Sciatic nerve (tissue), 2 donors: ENCODE data around the gene C1orf21. TPM values are rescaled to one million over a fixed set of nuclear protein-coding genes. Genes with fewer than 3 reads are reported as not detected.
A peak's percentile ranks its signal among the peaks of the same experiment; 100 is the strongest.

ENCODE experiments used
- ATAC-seq: fragments of 200-7000 bp; cut with Tn5 transposase; one replicate; pipeline ENCODE4 v1.9.1; 2020; ENCODE audit warnings: mild to moderate bottlenecking, moderate library complexity
- DNase-seq: peaks from one replicate; pipeline ENCODE4 v3.0.0-alpha.2; 2020; ENCODE audit warnings: low spot score
- intact Hi-C: fragments of 100-400 bp; cut with DNase I; formaldehyde crosslinking; loops from one replicate; pipeline ENCODE4 v1.14.2; 2022
- total RNA-seq: library from RNA; stranded (reverse); fragmentation: NEBNext Ultra II Directional; extraction: Animal tissue kit (Norgen Biotek cat#: 25700); gene quantifications from one replicate; pipeline ENCODE4 v1.2.1, GENCODE V29; 2021
- donor health status: DM: no; HTN: no; CAD: no.
- donor health status: DM: no; HTN: no; CAD: no.

The C1orf21 gene
- total RNA-seq, 1 donor from 2014 or later = 81.0 TPM

DNA sequence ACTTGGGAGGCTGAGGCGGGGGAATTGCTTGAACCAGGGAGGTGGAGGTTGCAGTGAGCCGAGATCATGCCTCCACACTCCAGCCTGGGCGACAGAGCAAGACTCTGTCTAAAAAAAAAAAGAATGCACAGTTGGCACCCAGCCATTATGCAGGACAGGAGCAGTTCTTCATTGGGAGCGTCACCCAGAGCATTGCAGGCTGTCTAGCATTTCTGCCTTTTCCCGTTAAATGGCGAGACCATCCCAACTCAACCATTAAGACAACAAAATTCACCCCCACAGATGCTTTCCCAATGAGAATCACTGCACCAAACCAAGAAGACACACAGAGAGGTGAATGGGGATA is 262.0 kb downstream of the C1orf21 start:
- intact Hi-C loops = no loop called here
- DNase-seq (no peak), ATAC-seq (no peak)

- no peak for DNase-seq
- ATAC-seq = peak; percentile 56
- intact Hi-C loops = no loop called here
These were observed 262.6 kb downstream of the C1orf21 start for GRCh38 chr1:184649451-184649888.

DNA sequence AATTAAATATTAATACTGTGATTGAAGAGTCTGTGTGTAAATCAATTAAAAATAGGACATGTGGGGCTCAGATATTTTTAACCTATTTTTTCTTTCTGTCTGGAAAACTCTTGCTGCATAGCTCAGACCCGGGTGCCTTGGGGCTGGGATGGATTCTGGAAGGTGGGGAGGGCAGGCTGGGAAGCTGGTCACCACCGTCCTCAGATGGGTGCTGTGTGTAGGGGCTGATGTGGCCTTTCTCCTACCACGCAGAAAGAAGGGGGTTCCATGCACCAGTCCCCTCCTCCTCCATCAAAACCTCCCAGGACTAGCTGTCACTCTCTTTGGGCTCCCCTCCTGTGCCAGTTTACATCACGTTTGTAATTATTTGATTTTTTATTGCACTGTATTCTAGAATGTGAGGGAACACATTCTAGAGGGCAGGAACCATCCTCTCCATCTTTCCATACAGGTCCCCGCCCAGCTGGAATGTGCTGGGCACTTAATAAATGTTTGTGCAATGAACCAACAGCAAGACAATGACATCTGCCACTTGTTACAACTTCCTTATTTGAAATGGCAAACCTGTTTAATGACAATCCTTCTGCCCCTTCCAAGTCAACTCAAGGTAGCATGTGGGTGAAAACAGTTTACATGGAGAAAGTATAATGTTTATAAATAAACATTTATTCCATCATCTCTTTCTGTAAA is 263.5 kb downstream of the C1orf21 start:
- DNase-seq (no peak), ATAC-seq (no peak)
- intact Hi-C loops = no loop called here

DNA sequence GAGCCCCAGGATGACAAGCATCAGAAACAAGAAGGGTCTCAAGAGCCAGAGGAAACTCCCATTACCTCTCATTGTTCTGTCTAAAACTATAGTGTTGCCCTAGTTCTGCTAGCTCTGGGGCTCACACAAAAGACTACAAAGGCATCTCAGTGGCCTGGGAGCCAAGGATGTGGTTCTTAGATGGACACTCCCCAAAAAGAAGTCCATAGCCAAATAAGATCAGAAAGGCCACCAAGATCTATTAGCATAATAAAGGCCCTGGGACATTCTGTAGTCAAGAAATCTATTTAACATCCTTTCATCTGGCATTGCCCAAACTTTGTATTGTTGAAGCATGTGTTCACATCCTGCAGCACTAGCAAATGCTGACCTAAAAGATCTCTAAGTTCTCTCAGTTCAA is 268.4 kb downstream of the C1orf21 start:
- DNase-seq (no peak), ATAC-seq (no peak)
- intact Hi-C loops = no loop called here

DNA sequence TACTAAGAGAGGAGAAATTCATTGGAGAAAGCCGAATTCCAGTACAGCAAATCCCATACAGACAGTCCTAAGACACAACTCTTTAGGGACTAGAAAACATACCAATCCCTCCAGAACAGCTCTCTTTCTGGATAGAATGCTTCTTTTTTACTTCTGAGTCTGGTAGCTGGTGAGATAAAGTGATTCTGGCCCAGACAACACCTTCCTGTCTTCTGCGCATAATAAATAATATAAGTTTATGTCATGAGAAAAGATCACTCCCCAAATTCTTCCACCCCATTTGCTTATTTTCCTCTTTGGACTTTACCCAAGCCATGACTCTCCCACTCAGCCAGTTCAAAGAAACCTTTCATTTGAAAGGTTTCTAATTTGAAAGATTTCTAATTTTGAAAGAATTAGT is 269.4 kb downstream of the C1orf21 start:
- intact Hi-C loops = no loop called here
- DNase-seq = no peak
- peak; percentile 41 for ATAC-seq

- intact Hi-C loops = no loop called here
- DNase-seq = no peak
These were observed 271.2 kb downstream of the C1orf21 start for GRCh38 chr1:184658055-184658454.

GRCh38 chr1:184660462-184661191 is 273.8 kb downstream of the C1orf21 start:
- DNase-seq = no peak
- ATAC-seq = no peak
- intact Hi-C loops = no loop called here

More at GRCh38 chr1:184658055-184658454, 271.2 kb downstream of the C1orf21 start:
- no peak for ATAC-seq

DNA sequence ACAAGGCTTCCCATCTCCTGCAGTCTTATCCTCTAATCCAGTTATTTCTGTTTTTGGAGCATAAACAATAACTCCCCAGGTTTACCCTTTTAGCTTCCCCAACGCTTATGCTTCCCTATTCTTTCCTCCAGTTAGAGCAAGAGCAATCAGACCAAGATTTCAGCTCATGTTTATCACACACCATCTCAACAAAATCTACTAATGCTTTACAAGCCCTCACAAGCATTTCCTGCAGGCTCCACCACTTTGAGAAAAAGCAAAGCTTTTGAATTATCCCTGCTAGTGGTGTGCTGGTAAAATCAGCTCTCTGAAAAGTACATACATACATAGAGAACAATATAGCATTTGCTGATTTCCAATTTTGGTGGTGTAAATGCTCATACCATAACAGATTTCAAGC is 275.0 kb downstream of the C1orf21 start:
- DNase-seq (no peak), ATAC-seq (no peak)
- intact Hi-C loops = no loop called here

DNA sequence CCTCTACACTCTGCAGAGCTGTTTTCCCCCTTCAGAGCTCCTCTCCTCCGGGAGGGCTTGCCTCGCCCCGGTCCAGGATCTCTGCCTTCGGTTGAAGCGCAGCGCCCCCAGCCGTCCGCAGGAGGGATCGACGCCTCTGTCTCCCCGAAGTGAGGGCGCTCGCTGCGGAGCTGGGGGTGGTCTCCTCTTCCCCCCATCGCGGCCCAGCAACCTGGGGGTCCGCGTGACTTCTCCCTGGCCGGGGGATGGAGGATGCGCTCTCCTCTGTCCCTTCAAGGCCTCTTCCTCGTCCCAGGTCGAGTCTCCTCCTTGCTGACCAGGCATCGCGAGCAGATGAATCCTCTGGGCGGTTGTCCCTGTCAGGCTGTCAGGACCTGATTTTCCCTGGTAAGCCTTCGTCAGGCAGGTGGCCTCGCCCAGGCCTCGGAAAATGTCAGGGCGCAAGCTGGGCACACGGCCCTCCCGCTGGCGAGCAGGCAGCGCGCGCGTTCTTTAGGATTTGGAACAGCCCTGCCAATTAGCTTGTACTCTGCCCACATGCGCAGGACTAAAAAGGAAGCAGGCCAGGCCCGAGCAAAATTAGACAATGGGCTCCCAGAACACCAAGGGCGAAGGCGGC is 277.3 kb downstream of the C1orf21 start:
- intact Hi-C loops = no loop called here
- DNase-seq (peak; percentile 90), ATAC-seq (peak; percentile 95)

GRCh38 chr1:184664661-184665060 is 277.8 kb downstream of the C1orf21 start:
- no peak for DNase-seq
- intact Hi-C loops = no loop called here
- ATAC-seq = peak; percentile 35

DNA sequence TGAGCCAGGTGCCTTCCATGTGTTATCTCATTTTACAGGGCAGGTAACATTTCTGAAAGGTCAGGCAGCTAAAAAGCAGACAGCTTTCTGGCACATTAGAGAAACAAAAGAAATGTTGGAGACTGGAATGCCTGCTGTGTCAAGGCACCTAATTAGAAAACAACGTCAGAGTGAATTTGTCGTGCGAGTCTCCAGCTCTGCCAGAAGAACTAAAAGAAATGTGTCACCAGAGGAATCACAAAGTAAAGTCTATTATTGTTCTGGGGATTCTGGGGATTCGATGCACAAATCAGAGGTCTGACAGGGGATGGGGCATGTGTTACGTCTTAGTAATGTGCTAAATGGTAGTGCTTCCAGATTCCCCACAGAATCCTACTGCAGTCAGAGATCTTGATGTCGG is 278.5 kb downstream of the C1orf21 start:
- DNase-seq (no peak), ATAC-seq (no peak)
- intact Hi-C loops = no loop called here

- ATAC-seq (no peak), DNase-seq (no peak)
- intact Hi-C loops = no loop called here
These were observed 282.6 kb downstream of the C1orf21 start for GRCh38 chr1:184669391-184669790.

DNA sequence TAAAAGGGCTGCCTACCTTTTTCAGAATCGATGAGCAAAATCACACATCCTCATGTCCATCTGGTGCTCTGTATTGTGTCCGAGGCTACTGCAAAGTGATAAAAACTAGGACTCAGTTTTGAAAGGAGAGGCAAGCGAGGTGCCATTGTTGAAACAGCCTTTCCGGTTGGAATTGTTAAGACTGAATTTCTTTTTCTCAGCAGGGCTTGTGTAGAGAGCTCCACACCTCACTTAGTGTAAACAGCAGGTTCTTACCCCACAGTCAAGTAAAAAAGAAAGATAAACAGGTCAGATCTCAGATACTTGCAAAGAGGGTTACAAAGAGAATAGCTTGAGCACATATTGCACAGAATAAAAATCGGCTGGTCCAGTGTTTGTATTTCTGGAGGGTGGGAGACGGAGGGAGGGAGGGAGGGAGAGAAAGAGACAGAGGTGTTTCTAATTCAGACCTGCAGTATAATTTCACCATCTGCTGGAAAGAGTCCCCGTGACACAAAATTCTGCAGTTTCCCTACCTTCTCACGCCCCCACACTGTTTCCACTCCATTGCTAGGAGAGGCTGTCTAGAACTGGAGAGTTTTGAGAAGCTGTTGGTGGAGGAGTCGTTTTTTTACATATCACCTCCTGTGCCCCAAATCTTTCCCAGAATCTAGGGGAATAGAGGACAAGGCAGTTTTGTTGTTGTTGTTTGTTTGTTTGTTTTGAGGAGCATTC is 285.3 kb downstream of the C1orf21 start:
- DNase-seq (no peak), ATAC-seq (peak; percentile 9)
- intact Hi-C loops = no loop called here

DNA sequence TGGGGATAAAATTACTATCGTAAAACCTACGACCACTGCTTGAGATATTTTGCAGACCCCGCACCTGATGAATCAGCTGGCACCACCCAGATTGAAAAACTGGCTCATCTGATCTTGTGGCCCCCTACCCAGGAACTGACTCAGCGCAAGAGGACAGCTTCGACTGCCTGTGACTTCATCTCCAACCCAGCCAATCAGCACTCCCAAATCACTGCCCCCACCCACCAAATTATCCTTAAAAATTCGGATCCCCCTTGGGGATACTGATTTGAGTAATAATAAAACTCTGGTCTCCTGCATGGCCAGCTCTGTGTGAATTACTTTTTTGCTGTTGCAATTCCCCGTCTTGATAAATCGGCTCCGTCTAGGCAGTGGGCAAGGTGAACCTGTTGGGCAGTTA is 286.5 kb downstream of the C1orf21 start:
- intact Hi-C loops = no loop called here
- no peak for ATAC-seq

GRCh38 chr1:184677344-184677743 is 290.5 kb downstream of the C1orf21 start:
- DNase-seq (no peak), ATAC-seq (no peak)
- intact Hi-C loops = no loop called here

More for the DNA sequence above, 286.5 kb downstream of the C1orf21 start:
- no peak for DNase-seq
